Inflammatory macrophage treated with lipopolysaccharide for 1 hour (primary cell): ENCODE data around the gene GALNT6.
A peak's percentile ranks its signal among the peaks of the same experiment; 100 is the strongest.

Experiments
- DNase-seq, 2 donors: peaks; one replicate each; pipeline ENCODE4 v3.0.0-alpha.2; 2020 to 2022

Gene GALNT6

DNA sequence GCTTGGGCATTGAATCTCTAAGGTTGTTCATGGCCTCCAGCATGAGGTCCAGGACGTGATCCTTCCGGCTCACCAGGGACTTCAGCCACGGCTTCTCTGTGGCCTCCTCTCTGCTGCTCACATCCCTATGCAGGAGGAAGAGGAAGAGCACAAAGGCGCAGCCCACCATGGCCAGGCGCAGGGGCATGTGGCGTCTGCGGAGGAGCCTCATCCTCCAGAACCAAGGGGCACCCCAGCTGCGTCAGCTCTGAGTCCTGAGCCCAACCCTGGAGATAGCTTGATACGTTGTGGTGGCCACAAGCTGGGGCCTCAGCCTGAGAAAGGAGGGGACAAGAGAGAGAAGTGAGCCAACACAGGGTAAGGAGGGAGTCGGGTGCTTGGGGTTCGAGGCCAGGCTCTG, 11.6 kb downstream of the GALNT6 start:
- no peak for DNase-seq

DNA sequence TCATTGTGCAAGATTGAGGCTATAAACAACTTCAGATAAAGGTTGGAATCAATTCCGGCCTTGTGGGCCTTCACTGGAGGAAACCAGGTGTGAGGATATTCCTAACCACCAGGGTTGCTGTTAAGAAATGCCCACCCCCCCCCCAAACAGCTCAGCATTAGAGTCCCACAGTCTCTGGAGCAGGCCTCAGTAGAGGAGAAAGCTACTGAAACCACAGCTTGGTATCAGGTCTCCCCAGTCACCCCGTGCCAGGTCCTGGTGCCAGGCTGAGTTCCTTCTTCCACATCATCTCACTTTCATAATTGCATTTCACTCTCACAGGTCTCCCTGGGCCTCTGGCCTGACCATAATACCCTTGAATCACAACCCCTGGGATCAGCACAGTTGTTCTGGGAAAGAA, 12.5 kb downstream of the GALNT6 start:
- DNase-seq = no peak

DNA sequence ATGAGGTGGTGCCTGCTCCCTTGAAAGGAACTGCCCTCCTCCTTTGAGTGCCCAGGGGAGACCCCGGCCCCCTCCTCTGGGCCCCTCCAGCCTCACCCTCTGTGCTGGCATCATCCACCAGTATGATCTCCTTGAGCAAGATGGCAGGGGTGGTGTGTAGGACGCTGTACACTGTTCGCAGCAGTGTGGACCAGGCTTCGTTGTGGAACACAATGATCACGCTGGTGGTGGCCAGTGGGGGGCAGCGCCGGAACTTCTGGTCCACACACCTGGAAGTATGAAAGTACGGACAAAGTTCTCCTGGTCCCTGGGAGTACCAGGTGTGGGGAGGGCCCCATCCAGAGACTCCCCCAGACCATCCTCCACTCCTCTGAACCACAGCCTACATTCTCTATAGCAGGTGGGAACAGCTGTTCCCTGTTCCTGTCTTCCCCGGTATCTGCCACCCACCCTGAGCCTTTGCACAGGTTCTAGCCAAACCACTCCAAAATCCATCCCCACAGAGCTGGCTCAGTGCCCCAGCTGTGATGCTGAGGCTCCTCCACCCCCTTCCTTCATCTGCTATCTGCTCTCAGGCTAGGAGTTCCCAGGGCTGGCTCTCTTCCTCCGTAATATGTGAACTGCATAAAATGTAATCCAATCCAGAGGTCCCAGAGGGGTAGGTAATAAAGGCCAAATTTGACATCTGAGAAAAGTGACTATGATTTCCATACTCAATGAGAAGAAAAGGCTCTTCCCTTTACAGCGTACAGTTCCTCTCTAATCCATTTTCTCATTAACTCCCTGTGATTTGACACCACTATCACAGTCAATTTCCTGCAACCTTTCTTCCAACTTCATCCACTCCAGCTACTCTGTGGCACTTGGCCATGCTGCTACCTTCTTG, 13.9 kb downstream of the GALNT6 start:
- no peak for DNase-seq

DNA sequence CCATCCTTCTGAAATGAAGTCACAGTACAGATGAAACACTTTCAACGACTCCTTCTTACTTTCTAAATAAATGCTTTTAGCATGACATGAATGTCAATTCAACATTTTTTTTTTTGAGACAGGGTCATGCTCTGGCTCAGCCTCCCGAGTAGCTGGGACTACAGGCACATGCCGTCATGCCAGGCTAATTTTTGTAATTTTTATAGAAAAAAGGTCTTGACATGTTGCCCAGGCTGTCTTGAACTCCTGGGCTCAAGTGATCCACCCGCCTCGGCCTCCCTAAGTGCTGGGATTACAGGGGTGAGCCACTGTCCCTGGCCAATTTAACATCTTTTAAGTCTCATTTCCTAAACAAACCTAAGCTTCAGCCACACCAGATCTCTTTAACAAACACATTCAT, 16.4 kb downstream of the GALNT6 start:
- no peak for DNase-seq

DNA sequence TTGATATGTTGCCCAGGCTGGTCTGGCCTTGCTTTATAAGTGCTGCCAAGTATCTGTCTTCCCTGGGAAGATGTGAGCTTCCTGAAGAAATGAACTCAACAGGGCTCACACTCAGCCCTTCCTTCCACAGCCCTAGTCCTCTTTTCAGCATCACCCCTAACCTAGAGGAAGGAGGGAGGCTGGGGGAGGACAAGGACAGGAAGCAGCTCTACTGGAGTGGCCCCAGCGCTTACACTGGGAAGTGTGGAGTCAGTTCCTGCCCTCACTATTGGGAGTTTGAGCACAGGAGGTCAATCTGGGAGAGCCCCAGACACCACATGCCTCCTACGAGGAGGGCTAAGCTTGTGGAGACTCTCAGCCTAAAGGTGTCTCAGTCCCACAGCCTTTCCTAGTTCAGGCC, 16.8 kb downstream of the GALNT6 start:
- DNase-seq = no peak

DNA sequence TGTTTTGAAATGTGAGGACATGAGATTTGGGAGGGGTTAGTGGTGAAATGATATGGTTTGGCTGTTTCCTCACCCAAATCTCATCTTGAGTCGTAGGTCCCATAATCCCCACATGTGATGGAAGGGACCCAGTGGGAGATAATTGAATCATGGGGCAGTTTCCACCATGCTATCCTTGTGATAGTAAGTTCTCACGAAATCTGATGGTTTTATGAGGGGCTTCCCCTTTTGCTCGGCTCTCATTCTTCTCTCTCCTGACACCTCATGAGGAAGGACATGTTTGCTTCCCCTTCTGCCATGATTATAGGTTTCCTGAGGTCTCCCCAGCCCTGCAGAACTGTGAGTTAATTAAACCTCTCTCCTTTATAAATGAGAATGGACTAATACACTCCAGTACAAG, 18.0 kb downstream of the GALNT6 start:
- DNase-seq = peak; percentile 32 to 66

DNA sequence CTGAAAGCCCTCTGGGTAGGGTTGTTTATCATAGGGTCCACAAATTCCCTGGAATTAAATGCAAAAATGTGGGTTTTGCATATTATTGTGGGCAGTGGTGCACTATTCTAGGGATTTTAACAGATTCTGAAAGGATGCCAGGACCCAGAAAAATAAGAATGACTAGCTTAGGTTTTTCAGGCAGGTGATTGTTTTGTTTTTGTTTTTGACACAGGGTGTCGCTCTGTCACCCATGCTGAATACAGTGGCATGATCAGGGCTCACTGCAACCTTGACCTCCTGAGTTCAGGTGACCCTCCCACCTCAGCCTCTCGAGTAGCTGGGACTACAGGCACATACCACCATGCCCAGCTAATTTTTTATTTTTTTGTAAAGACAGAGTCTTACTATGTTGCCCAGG, 19.2 kb downstream of the GALNT6 start:
- DNase-seq = no peak

DNA sequence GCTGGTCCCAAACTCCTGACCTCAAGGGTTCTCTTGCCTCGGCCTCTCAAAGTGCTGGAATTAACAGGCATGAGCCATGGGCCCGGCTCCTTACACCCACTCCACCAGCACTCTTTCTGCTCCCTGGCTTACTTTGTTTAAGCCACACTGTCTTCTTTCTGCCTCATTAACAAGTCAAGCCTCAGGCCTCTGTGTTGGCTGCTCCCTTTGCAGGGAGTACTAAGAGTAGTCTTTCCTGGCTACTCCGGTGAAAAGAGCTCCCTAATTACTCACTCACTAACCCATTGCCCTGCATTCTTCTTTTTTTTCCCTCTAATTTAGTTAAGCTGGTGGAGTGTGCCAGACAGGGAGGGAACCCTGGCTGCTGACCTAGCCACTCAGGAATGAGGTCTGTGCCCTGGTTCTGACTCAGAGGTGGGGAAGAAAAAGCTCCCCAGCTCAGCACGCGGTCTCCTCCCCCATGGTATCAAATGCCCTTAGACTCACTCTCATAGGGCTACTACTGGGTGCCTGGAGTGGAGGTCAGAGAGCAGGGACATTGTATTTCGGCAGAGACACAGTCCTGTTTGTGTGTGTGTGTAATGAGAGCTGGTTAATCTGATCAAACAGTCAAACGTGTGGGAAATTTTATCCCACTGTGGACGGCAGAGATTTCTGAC, 19.8 kb downstream of the GALNT6 start:
- DNase-seq = peak in 1 of 2 donors; percentile 55

DNA sequence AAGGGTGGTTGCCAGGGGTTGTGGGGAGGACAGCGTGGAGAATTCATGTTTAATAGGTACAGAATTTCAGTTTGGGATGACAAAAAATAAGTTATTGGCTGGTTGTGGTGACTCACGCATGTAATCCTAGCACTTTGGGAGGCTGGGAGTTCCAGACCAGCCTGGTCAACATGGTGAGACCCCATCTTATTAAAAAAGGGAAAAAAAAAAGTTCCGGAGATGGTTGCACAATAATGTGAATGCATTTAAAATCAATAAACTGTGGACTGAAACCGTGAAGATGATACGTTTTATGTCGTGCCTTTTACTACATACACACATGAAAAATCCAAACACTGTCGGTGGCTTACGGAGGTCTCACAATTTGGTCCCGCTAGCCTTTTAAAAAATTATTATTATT, 20.5 kb downstream of the GALNT6 start:
- DNase-seq = no peak

DNA sequence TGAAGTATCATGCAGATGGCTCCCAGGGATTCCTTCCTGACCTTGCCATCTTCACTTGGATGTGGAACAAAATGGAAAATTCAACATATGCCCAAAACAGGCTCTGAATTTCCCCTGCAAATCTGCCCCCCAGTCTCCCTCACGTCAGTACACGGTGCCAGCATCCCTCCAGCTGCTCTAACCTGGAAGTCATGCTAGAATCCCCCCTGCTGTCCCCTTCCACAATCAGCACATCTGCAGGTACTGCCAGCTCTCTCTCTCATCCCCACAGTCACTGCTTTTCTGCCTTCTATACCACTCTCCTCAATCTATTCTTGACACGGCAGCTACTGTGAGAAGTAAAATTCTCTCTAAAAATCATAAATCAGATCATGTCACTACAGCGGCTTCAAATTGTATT, 21.6 kb downstream of the GALNT6 start:
- DNase-seq = no peak

DNA sequence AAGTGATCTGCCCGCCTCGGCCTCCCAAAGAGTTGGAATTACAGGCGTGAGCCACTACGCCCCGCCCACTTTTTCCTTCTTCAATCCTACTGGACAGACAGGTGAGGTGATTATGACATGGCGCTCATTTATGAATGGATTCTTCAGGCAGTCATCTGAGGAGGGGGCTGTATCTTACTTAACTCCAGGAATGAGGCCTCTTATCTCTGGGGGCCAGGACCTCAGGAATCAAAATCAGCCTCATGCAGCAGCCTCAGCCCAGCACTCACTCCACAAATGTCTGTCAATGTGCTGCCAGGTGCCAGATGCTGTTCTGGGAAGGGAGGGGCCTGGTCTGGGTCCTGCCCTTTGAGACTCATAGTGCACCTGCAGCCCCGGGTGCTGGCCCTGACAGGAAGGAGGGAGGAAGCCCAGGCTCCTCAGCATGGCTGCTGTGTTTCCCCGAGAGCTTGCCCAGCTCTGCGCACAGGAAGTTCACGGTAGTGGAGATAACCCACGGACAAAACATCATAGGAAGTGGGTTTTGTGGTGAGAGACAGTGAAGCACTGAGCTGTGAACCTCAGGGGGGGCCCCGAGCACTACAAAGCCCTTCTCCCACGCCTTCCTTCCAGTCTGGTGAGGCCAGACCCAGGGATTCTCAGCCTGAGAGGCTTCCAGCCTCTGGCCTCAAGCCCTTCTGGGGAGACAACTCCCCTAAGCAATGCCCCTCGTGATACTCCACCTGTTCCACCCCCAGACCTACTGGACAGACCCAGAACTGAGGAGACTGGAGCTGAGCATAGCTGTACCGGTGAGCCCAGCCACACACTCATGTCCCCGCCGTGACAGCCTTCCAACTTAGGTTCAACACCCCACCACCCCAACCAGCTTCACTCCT, 22.3 kb downstream of the GALNT6 start:
- peak; percentile 87 to 90 for DNase-seq

DNA sequence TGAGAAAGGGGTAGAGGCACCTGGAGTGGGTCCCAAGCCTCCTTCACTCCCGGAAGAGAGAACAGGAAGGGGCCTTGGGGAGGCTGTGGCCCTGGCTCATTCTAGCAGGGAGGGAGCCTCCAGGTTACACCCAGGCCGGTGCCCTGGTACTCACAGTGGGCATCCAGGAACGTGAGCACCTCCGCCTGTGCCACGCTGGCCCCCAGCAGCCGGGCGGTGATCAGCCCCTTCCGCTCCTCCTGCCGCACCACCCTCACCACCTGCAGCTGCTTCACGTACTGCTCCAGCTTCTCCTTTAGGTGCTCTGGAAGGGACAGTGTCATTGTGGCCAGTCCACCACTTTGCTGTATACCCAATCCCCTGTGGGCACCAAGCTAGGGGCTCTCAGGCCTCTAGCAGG, 25.9 kb downstream of the GALNT6 start:
- no peak for DNase-seq

DNA sequence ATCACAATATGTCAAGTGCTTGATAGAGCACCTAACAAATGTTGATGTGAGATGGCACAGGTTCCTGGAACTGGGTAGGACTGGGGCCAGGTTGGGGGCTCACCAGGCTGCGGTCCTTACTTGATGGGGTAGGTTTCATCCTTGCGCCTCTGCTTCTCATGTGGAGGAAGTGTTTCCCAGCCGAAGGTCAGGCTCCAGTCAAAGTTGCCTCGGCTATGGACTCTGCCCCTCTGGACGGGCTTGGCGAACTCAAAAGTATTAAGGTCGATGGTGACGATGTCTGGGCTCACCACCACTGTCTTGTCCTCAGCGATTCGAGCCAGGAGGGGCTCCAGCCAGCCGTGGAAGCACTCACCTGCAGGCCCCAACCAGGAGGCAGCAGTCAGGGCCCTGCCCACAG, 27.2 kb downstream of the GALNT6 start:
- DNase-seq = no peak

DNA sequence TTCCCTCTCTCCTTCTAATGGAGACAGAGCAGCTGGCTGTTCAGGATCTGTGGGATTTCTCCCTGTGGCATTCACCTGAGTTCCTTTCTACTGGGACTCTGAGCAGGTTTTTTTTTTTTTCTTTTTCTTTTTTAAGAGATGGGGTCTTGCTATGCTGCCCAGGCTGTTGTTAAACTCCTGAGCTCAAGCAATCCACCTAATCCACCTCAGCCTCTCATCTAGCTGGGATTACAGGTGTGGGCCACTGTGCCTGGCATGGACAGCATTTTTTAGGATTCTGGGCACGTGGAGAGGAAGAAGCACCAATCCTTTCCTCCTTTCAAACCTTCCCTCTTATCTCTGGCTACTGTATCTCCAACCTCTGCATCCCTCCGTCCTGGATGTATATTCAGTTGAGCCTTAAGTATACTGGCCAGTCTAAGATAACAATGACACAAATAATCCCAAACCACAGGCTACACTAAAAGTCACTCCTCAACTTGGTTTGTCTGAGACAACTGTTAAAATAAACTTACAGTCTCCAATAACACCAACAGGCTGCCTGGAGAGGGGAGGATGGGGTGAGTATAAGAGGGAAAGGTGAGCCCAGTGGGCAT, 28.4 kb downstream of the GALNT6 start:
- no peak for DNase-seq

DNA sequence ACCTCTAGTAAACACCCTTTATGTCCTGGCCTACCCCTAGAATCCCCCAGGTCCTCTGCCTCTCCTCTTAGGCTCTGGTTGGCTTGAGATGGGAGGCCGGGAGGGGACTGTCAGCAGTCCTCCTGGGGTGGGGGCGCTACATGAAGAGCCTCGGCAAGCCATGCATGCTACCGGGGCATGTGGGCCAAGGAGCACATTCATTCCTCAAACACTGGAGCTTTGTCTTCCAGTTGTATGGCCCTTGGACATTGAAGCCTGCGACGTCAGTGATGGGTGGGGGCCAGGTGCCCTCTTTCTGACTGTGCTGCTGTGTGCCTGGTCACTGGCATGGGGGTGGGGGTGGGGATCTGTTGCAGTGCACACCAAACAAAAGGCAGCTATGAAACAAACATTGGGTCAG, 28.9 kb downstream of the GALNT6 start:
- DNase-seq = no peak

DNA sequence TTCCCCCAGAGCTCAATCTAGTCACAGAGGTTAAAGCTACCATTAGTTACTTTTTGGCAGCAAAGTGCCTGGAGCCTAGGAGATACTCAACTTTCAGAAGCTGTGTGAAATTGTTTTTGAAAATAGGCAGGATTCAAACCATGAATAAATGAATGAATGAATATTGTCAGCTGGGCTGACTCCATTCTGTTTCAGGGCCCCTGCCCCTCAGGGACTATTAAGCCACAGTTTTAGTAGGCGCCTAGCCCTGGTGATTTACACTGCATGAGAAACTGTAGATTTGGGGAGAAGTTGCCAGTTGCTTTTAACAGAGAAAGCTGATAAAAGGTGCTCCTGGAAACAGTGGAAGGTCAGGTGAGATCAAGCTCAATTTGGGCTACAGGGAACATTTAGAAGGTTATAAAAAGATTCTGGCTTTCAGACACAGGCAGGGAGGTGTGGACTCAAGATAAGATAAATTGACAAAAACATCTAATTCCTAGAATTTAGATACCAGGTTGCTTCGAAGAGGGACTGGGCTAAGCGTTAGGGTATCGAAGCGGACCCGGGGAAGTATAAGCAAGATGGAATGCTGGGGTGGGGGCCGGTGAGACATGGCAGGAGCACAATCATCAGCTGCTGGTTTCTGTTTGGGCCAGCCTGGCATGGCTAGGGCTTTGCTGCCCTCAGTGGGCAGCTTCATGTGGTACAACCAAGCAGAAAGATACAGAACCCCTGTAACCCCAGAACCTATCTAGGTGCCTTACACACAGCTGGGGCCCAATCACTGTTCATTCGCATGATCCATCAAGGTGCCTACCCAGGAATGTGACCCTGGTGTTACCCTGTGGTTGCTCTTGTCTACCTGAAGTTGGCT, 29.8 kb downstream of the GALNT6 start:
- no peak for DNase-seq

DNA sequence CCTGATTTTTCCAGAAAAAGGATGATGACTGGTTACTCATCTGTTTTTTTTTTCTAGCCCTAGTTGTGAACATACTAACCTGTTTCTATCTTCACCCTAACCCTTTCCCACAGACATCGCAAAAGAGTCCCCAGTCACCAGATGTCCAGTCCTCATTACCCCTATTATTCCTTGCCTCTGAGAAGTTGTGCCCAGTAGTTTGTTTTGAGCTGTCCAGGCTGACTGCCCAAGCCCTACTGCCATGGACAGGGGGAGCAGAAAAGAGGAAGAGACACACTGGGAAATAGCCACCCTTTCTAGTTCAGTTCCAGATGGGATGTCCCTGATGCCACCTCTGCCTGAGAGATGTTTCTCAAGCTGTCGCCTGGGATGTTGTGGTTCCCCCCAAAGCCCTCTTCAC, 30.9 kb downstream of the GALNT6 start:
- no peak for DNase-seq

DNA sequence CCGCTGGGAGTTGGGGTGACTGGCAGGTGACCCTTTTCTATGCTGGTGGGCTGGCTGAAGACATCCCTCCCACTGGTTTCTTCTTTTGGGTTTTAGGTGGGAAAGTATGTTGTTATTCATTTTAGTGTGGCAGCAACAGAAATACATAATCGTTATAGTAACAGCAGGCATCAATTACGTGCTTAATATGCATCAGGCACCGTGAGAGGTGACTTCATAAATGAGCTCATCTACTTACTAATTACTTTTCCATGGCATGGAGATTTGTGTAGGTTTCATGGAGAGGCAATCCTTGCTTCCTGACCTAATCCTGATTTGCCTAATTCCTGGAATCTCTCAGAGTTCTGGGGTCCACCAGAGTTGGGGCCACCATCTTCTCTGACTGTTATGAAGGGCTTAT, 31.4 kb downstream of the GALNT6 start:
- DNase-seq = no peak

DNA sequence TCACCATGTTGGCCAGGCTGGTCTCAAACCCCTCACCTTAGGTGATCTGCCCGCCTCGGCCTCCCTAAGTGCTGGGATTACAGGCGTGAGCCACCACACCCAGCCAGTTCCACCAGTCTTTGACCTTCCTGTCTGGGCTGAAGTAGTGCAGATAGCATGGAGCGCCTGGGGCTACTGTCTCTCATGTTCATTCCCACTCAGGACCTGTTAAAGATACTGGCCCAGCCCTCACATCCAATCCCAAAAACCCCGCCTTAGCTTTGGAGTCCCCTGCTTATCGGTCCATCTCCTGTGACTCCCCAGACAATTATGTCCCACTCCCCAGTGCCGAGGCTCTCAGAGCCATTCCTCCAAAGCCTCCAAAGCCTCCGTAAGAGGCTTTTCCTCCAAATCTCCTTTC, 32.7 kb downstream of the GALNT6 start:
- DNase-seq = no peak

DNA sequence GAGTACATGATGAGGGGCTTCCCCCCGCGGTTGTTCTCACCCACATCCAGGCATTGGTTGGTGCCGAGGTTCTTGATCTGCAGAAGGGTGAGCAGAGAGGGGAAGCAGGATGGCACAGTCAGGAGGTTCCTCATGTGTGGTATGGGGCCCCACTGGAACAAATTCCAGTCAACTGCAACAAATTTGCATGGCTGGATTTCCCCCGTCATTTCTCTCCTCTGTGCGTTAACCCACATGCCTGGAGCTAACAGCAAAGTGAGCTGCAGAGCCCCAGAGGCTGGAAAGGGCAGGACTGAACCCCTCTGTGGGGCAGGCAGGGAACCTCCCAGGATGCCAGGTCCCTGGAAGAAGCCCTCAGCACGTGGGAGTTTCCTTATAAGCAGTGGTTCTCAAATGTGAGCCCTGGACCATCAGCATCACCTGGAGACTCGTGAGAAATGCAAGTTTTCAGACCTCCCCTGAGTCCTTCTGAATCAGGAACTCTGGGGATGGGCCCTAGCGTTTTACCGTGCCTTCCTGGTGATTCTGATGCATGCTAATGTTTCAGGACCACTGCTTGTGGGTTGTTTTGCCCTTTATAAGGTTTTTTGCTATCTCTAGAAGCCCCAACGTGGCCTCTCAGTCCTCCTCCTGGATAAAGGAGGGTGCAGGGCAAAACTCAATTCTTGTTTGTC, 33.7 kb downstream of the GALNT6 start:
- peak; percentile 46 to 61 for DNase-seq

DNA sequence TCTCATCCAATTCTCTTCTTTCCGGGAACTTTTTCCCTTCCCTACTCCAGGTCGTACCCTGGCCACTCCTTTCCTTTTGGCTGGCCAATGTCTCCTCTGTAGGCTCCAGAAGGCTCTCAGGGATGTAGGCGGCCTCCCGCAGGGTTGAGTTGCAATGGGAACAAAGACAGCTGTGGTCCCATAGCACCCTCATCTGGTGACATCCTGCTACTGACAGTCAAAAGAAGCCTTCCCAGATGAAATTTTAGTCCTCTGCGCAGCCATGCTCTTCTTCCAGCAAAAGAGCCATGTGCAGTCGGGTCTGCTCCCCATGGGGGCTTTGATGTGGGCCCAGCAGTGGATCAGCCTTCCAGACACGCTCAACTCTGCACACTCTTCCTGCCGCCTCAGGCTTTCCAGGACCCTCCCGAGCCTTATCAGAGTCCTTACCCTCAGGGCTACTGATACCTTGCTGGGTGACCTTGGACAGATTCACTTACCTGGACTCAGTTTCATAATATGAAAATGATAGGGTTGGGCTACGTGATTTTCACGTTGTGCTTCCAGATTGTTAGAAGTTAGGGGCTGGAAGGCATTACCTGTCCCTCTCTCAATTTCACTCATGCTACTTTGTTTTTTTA, 39.2 kb downstream of the GALNT6 start:
- DNase-seq = peak in 1 of 2 donors; percentile 68
